GM06990 (cell line): ENCODE data around the gene PLXNA4.

Experiments
- DNase-seq: peaks from one replicate; pipeline ENCODE4 v3.0.0-alpha.2; 2011; ENCODE audit not compliant: insufficient read length; ENCODE audit errors: extremely low read depth
- H3K27me3 ChIP-seq: replicated peaks from 2 replicates; pipeline ENCODE4 v1.6.0; 2011; ENCODE audit warnings: low read length; ENCODE audit not compliant: control insufficient read depth, insufficient read depth
- H3K36me3 ChIP-seq: 2 replicates; pipeline ENCODE4 v1.5.1; 2011; ENCODE audit warnings: low read length; ENCODE audit not compliant: control insufficient read depth, insufficient read depth
- H3K4me3 ChIP-seq: replicated peaks from 2 replicates; pipeline ENCODE4 v1.5.1; 2011; ENCODE audit warnings: low read depth, mild to moderate bottlenecking, control low read depth, low read length
- CTCF ChIP-seq: IDR thresholded peaks from 2 replicates; pipeline ENCODE4 v1.5.1; 2011; ENCODE audit warnings: low read length, control low read depth, mild to moderate bottlenecking, inconsistent platforms; ENCODE audit not compliant: insufficient read depth, poor library complexity, severe bottlenecking

PLXNA4 gene

GRCh38 chr7:132423594-132424200 lies 152.6 kb downstream of the PLXNA4 start:
- H3K36me3 ChIP-seq, result no peaks in the 10 kb centered on the region
- no peak for DNase-seq
- no peaks in the 10 kb centered on the region for H3K27me3 ChIP-seq
- TF ChIP-seq CTCF, result no peak
- H3K4me3 ChIP-seq, result no peak overlapping the region

GRCh38 chr7:132422502-132423111 lies 153.7 kb downstream of the PLXNA4 start:
- Histone ChIP-seq H3K36me3 (no peaks in the 10 kb centered on the region), H3K4me3 (no peak overlapping the region), H3K27me3 (no peaks in the 10 kb centered on the region)
- TF ChIP-seq CTCF, result no peak
- no peak for DNase-seq

GRCh38 chr7:132420527-132420926 lies 155.7 kb downstream of the PLXNA4 start:
- no peak for TF ChIP-seq CTCF
- Histone ChIP-seq H3K4me3 (no peak overlapping the region), H3K36me3 (no peaks in the 10 kb centered on the region), H3K27me3 (no peaks in the 10 kb centered on the region)
- DNase-seq, result no peak

GRCh38 chr7:132419542-132419941 lies 156.7 kb downstream of the PLXNA4 start:
- H3K27me3 ChIP-seq, result no peaks in the 10 kb centered on the region
- H3K4me3 ChIP-seq, result no peak overlapping the region
- TF ChIP-seq CTCF, result no peak
- DNase-seq, result no peak
- H3K36me3 ChIP-seq, result no peaks in the 10 kb centered on the region

DNA sequence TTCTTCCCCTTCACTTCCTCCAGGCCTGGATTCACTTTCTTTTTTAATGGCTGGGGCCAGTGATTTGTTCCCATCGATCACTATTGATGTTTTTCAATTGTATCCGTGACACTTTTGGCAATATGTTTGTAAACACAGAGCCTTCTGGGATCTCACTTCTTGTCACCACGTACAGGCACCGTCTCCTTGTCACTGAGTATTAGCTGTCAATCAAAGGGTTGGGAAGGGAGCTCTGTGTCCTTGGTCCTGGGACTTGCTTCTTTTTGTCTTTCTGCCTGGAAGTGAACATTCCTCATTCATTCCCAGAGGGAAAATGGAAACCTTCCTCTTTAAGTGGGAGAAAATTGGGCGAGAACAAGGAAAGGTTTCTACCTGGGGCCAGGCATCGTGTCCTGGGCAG lies 157.4 kb downstream of the PLXNA4 start:
- H3K36me3 ChIP-seq, result no peaks in the 10 kb centered on the region
- no peak for TF ChIP-seq CTCF
- H3K27me3 ChIP-seq, result no peaks in the 10 kb centered on the region
- no peak overlapping the region for H3K4me3 ChIP-seq
- no peak for DNase-seq
